GM12874 (cell line): ENCODE data around the gene RIN3.

Experiments used
- CTCF ChIP-seq: IDR thresholded peaks from 2 replicates; pipeline ENCODE4 v1.5.1; 2011; ENCODE audit warnings: low read depth, mild to moderate bottlenecking, control low read depth, low read length, moderate library complexity; ENCODE audit not compliant: insufficient read depth

RIN3 gene

DNA sequence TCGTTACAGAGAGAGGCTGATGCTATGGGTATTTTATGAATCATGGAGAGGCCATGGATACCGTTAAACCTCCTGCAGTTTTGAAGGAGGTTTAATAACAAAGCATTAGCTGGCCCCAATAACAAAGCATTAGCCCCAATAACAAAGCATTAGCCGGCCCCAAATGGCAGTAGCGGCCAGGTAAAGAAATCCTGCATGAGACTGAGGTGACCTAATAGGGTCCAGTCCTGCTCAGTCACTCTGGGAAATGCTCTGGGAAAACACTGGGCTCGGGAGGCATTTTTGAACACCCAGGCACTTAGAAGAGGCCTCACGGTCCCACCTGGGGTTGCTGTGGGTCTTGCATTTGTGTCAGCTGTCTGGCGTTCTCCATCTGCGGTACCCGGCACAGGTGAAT is 776 bp upstream of the RIN3 start:
- TF ChIP-seq CTCF = no peak

DNA sequence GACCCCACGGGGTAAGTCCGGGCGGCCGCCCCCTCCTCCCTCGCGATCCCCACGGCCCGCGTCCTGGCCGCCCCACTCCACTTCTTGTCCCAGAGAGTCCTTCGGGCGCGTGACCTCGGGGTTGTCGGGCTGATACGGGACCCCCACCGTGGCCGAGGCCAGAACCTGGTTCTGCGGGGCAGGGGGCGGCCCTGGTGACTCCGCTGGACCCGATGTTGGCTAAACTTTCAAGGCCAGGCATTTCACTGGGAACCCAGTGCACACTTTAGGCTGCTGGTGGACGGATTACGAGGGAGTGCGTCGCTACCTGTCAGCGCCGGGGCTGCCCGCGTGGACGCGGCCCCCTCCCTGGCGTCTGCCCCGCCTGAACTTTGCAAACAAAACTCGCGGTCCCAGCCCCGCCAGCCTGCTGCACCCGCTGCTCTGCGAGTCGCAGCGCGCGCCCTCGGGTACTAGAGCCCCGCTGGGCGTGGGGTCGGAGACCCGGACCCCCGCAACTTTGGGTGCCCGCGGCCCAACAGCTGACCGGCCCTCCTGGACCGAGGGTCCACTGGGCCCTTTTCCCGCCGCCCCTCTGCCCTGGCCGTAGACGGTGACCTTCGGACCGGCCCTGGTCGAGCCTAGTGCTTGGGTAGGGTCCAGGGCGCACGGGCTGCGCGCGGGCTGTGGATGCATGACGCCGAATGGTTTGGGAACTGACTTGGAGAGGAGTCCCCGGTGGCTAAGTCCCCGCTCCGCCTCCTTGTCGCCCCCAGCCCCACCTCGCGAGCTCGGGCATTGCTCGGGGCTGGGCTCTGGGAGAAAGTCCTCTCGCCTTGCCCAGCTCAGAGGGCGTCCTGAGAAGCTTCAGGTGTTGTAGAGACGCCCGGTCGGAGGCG is 624 bp downstream of the RIN3 start:
- no peak for TF ChIP-seq CTCF

DNA sequence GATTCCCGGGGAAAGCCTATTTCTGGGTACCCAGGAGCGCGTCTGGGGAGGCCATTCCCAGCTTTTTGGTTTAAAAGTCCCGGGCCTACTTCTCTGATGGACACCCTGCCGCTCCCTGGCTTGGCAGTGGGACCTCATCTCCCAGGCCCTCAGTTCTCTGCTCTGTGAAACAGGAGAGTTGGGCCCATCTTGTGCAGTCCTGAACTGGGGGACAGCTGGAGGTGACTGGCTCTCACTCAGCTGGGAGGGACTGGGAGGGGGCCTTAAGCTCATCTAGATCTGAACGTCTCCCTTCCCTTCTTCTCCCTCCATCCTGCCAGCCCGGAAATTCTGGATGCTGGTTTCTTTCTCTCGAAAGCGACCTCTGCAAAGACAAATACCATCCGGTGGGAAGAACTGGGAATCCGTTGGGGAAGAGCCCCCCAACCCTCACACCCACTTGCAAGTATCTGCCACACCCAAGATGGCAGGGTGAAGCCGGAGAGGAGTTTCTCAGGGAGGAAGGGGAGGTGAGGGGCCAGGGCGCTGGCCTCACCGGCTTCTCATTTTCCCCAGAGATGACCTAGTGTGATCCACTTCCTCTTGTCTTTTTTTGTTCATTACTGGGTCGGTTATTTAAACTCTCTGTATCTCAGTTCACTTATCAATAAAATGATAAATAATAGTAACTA is 1.4 kb downstream of the RIN3 start:
- no peak for TF ChIP-seq CTCF

GRCh38 chr14:92515546-92516343 is 2.2 kb downstream of the RIN3 start:
- TF ChIP-seq CTCF = no peak

GRCh38 chr14:92516344-92516965 is 2.9 kb downstream of the RIN3 start:
- TF ChIP-seq CTCF = no peak

DNA sequence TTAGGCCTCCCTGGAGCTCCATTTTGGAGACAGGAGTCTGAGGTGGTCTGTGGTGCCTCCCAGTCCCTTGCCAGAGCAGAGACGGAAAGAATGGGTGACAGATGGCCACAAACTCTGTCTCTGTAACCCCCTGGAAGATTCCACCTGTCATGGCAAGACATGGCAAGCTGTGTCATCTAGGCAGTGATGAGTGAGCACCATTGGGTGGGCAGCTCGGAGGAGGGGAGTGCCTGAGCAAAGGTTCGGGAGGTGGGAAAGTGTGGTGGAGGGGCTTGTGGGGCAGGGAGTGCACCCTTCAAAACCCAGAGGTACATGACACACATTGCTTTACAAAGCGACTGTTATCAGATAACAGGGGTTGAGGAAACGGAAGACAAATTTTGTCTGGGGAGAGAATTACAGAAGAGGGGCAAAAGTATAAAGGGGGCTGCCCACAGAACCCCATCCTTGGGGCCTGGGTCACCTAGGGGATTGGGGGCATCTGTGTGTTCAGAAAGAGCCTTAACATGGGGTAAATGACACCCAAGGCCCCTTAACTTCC is 3.5 kb downstream of the RIN3 start:
- TF ChIP-seq CTCF = no peak
